GM10248 (cell line): ENCODE results near the gene SLC13A5.

Experiments
- CTCF ChIA-PET: fragments of 300-600 bp; sonication (Branson Sonifier 250); formaldehyde crosslinking; extraction: SDS; loops from one replicate; lab custom pipeline; 2021; ENCODE audit warnings: antibody characterized with exemption; lab: Yijun Ruan, JAX
- POLR2A ChIA-PET: fragments of 350-650 bp; sonication (Branson Sonifier 250); formaldehyde crosslinking; extraction: SDS; loops from one replicate; lab custom pipeline; 2020; ENCODE audit warnings: antibody characterized with exemption; lab: Yijun Ruan, JAX
- DNase-seq: peaks from one replicate; pipeline ENCODE4 v3.0.0; 2012; ENCODE audit errors: extremely low spot score
- CTCF ChIP-seq: IDR thresholded peaks from 2 replicates; pipeline ENCODE4 v1.5.1; 2012; ENCODE audit warnings: mild to moderate bottlenecking, low read depth; ENCODE audit errors: extremely low read depth, missing control alignments, control extremely low read depth

The SLC13A5 gene

GRCh38 chr17:6683730-6684459, 29.3 kb downstream of the SLC13A5 start:
- TF ChIP-seq CTCF, result no peak
- CTCF ChIA-PET, result interaction anchor here (0.9 to 1.9 kb wide), 2 partner anchors 11 to 14 kb away, joined by 3 to 5 read pairs; no protein-coding TSS in a partner anchor
- POLR2A ChIA-PET, result no interaction called here
- DNase-seq, result no peak

GRCh38 chr17:6683081-6683684, 30.0 kb downstream of the SLC13A5 start:
- CTCF ChIA-PET, result interaction anchor here (1.9 kb wide), 1 partner anchor 12 kb away, joined by 5 read pairs; no protein-coding TSS in a partner anchor
- POLR2A ChIA-PET, result no interaction called here

GRCh38 chr17:6682339-6682738, 30.8 kb downstream of the SLC13A5 start:
- no peak for TF ChIP-seq CTCF
- ChIA-PET POLR2A (no interaction called here), CTCF (interaction anchor here (1.9 to 2.0 kb wide), 2 partner anchors 13 to 16 kb away, joined by 4 to 5 read pairs; no protein-coding TSS in a partner anchor)
- no peak for DNase-seq

More at GRCh38 chr17:6683081-6683684, 30.0 kb downstream of the SLC13A5 start:
- DNase-seq, result no peak
- TF ChIP-seq CTCF, result no peak

GRCh38 chr17:6681671-6682070, 31.5 kb downstream of the SLC13A5 start:
- ChIA-PET POLR2A (no interaction called here), CTCF (interaction anchor here (1.9 to 2.0 kb wide), 2 partner anchors 13 to 15 kb away, joined by 4 to 5 read pairs; no protein-coding TSS in a partner anchor)

GRCh38 chr17:6681176-6681575, 32.0 kb downstream of the SLC13A5 start:
- DNase-seq, result no peak
- no peak for TF ChIP-seq CTCF
- POLR2A ChIA-PET, result no interaction called here
- CTCF ChIA-PET, result interaction anchor here (2.0 kb wide), 1 partner anchor 15 kb away, joined by 4 read pairs; no protein-coding TSS in a partner anchor

More at GRCh38 chr17:6681671-6682070, 31.5 kb downstream of the SLC13A5 start:
- DNase-seq, result no peak
- TF ChIP-seq CTCF, result no peak

- ChIA-PET POLR2A (no interaction called here), CTCF (interaction anchor here (0.9 to 4.6 kb wide), 2 partner anchors 13 to 325 kb away, joined by 3 to 26 read pairs; no protein-coding TSS in a partner anchor)
- DNase-seq, result no peak
- no peak for TF ChIP-seq CTCF
These were observed 33.9 kb downstream of the SLC13A5 start for GRCh38 chr17:6679241-6679640.
